GM20000 (cell line): ENCODE results near the gene SLC9A7.

Experiments
- DNase-seq: peaks from one replicate; pipeline ENCODE4 v3.0.0; 2012; ENCODE audit warnings: low spot score
- CTCF ChIP-seq: IDR thresholded peaks from 2 replicates; pipeline ENCODE4 v1.5.1; 2012; ENCODE audit warnings: mild to moderate bottlenecking, control low read depth; ENCODE audit errors: extremely low read depth, missing control alignments

Gene SLC9A7

GRCh38 chrX:46673620-46674359 lies 85.1 kb downstream of the SLC9A7 start:
- no peak for DNase-seq

GRCh38 chrX:46670316-46670715 lies 88.6 kb downstream of the SLC9A7 start:
- no peak for TF ChIP-seq CTCF
- DNase-seq: no peak

More at GRCh38 chrX:46673620-46674359, 85.1 kb downstream of the SLC9A7 start:
- TF ChIP-seq CTCF: no peak

- no peak for DNase-seq
- TF ChIP-seq CTCF: no peak
These were observed 92.1 kb downstream of the SLC9A7 start for GRCh38 chrX:46666831-46667230.

GRCh38 chrX:46665232-46666152 lies 93.4 kb downstream of the SLC9A7 start:
- DNase-seq: no peak
- no peak for TF ChIP-seq CTCF

- DNase-seq: no peak
- TF ChIP-seq CTCF: no peak
These were observed 96.5 kb downstream of the SLC9A7 start for GRCh38 chrX:46662188-46662958.

GRCh38 chrX:46653482-46653881 lies 105.4 kb downstream of the SLC9A7 start:
- TF ChIP-seq CTCF: no peak
- DNase-seq: no peak
